GM12864 (cell line): ENCODE data around the gene BCR.

Experiments
- DNase-seq: peaks from one replicate; pipeline ENCODE4 v3.0.0-alpha.2; 2011; ENCODE audit warnings: low read depth
- H3K4me3 ChIP-seq: 2 replicates; pipeline ENCODE4 v1.5.1; 2011; ENCODE audit warnings: mild to moderate bottlenecking, low read depth, low read length, control low read depth
- TF ChIP-seq, protein P1 (sequence below): IDR thresholded peaks from 2 replicates; pipeline ENCODE4 v1.5.1; 2011; ENCODE audit warnings: low read depth, mild to moderate bottlenecking, moderate library complexity, low read length, control low read depth, inconsistent platforms; ENCODE audit errors: missing control alignments

BCR gene

DNA sequence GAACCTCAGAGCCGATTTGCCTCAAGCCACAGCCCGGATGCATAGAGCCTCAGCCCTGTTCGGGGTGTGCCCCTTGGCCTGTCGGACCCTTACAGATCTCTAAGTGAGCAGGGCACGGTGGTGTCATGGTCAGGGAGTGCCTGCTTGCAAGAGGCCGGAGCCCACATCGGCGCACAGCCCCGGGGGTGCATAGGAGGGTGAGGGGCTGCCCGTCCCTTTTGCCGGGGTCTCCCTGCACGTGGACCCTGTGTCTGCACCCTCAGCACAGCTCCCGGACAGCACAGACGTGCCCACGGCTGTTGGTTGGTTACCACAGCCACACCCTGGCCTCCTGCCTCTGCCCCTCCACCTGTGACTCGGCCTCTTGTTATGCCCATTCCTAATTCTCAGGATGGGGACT lies 28.5 kb upstream of the BCR start:
- no peak for DNase-seq
- H3K4me3 ChIP-seq: no peak overlapping the region
- TF ChIP-seq, protein P1, sequence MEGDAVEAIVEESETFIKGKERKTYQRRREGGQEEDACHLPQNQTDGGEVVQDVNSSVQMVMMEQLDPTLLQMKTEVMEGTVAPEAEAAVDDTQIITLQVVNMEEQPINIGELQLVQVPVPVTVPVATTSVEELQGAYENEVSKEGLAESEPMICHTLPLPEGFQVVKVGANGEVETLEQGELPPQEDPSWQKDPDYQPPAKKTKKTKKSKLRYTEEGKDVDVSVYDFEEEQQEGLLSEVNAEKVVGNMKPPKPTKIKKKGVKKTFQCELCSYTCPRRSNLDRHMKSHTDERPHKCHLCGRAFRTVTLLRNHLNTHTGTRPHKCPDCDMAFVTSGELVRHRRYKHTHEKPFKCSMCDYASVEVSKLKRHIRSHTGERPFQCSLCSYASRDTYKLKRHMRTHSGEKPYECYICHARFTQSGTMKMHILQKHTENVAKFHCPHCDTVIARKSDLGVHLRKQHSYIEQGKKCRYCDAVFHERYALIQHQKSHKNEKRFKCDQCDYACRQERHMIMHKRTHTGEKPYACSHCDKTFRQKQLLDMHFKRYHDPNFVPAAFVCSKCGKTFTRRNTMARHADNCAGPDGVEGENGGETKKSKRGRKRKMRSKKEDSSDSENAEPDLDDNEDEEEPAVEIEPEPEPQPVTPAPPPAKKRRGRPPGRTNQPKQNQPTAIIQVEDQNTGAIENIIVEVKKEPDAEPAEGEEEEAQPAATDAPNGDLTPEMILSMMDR: no peak

DNA sequence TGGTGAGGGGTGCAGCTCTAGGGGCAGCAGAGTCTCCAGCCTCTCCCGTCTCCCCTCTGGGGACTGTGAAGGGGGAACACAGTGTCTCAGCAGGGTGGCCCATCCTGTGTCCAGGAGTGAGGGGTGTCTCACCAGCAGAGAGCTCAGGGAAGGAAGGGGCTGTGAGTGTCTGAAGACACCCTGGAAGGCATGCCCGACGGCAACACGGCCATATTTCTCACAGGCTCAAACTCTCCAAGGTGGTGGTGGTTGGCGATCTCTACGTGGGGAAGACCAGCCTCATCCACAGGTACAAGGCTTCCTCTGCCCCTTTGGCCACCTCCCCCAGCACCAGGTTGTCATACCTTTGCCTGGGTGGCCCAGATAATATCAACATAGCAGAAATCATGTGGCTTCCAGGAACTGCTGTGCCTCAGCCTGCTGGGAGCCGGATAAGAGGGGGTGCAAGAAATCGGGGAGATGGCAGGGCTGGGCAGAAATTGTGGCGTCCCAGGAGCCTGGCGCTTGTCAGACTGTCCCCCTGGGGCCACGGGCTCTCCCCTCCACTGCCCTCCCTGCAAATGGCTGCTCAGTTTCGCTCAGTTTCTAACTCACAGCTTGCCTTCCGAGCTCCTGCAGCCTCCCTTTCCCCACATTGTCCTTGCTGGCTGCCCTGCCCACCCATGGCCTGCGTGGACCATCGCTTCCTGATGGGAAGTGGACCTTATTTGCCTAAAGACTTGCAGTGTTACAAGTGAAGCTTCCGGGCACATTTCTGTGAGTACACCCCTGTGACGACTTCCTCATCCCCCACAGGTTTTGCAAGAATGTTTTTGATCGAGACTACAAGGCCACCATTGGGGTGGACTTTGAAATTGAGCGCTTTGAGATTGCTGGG lies 27.8 kb upstream of the BCR start:
- TF ChIP-seq, protein P1: no peak
- H3K4me3 ChIP-seq: no peak overlapping the region
- no peak for DNase-seq

DNA sequence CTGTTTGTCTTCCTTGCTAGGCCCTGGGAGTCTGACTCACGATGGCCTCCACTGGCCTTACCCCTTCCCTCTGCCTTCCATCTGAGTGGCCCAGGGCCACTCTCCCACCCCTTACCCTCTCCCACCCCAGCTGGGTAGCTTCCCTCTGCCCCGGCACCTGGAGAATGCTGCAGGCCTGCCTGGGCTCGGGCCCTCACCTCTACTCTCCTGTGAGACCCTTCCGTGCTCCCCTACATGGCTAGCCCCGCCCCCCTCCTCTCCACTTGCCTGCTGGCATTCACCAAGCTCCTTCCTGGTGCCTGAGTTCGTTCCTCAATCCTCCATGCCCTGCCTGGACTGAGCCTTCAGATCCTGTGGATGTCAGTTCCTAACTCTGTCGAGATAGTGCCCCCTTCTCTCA lies 26.3 kb upstream of the BCR start:
- H3K4me3 ChIP-seq: no peak overlapping the region
- no peak for DNase-seq
- TF ChIP-seq, protein P1: no peak

DNA sequence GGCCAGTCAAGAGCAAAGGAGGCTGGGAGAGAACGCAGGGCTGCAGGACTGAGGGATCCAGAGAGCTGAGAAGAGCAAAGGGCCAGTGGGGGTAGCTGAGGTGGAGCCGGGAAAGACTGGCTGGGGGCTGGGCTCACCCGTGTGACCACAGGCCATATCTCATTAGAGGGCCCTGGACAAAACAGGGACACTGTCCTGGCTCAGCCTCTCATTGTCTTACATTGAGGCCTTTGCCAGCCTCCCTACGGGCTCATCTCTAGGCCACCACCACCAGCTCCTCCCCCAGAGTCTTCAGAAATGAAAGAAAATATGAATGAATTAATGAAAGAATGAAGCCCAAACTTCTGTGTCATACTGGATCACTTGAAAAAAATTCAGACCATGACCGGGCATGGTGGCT lies 25.8 kb upstream of the BCR start:
- TF ChIP-seq, protein P1: no peak
- no peak overlapping the region for H3K4me3 ChIP-seq
- no peak for DNase-seq

DNA sequence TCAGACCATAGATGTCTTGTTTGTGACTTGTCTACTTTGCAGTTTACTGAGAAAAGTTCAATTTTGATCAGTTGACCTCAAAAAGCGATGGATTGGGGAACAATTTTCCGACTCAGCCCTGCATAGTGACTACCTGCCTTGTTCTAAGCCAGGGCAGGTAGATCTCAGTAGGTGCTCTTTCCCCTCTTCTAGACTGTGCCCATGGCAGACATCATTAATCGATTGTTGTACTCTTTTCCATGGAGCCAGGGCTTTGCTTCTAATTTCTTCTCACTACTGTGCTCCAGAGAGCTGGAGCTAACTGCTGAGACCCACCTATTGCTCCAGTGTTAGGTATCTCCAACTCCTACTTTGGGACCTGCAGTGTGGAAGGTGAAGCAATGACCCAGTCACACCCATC lies 25.2 kb upstream of the BCR start:
- TF ChIP-seq, protein P1: no peak
- no peak overlapping the region for H3K4me3 ChIP-seq
- no peak for DNase-seq

DNA sequence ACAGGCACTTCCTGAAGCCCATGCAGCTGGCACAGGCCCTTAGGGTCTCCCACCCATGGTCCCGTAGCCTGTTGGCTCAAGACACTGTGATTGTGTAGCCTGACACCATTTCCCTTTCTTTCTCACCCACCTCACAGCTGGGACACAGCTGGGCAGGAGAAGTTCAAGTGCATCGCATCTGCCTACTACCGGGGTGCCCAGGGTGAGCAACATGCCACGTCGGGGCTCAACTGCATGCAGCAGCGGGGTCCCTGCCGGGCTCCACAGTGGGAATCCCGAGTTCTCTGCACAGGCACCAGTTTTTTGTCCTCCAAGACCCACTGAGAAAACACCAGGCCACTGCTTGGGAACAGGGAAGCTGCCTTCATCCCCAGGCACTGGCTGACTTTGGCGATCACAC lies 24.5 kb upstream of the BCR start:
- H3K4me3 ChIP-seq: no peak overlapping the region
- no peak for DNase-seq
- TF ChIP-seq, protein P1: no peak

DNA sequence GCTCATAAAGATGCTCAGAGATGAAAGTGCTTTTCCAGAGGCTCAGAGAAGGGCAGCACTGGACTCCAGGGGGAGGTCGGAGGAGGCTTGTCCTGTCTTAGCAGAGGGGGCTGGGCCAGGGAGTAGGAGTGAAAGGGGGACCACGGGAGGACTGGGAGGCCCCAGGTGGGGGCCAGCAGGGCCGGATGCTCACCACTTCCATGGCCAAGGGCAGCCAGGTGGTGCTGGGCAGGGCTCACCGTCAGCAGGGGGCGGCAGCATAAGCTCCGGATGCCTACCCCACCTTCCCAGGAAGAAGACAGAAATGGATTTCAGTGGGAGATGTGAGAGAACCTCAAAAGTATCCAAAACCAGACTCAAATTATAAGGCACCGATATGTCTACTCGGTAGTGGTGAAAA lies 24.0 kb upstream of the BCR start:
- TF ChIP-seq, protein P1: no peak
- no peak overlapping the region for H3K4me3 ChIP-seq
- DNase-seq: no peak
